HepG2 (cell line): ENCODE data around the gene NRIP2. TPM values are rescaled to one million over a fixed set of nuclear protein-coding genes. Genes with fewer than 3 reads are reported as not detected.
A peak's percentile ranks its signal among the peaks of the same experiment; 100 is the strongest.

Source experiments
- ASH2L ChIP-seq: fragments of 300-600, 200-600 bp; sonication (generic); IDR thresholded peaks from 2 replicates; pipeline ENCODE4 v1.7.0; 2017; ENCODE audit warnings: low read depth, mild to moderate bottlenecking, moderate library complexity, mixed read lengths, low read length; ENCODE audit not compliant: insufficient read length
- BORCS8-MEF2B ChIP-seq: sonication (generic); formaldehyde crosslinking; IDR thresholded peaks from 2 replicates; pipeline ENCODE4 v1.8.0; 2022; ENCODE audit warnings: mild to moderate bottlenecking, missing genetic modification reagents
- FLYWCH1 ChIP-seq: sonication (generic); formaldehyde crosslinking; IDR thresholded peaks from 2 replicates; pipeline ENCODE4 v1.8.1; 2023; ENCODE audit warnings: mild to moderate bottlenecking, missing genetic modification reagents
- GFI1 ChIP-seq: sonication (generic); formaldehyde crosslinking; IDR thresholded peaks from 2 replicates; pipeline ENCODE4 v1.5.0; 2020; ENCODE audit warnings: missing genetic modification reagents, mild to moderate bottlenecking, borderline replicate concordance
- GLI4 ChIP-seq: sonication (generic); formaldehyde crosslinking; IDR thresholded peaks from 2 replicates; pipeline ENCODE4 v1.5.1; 2020; ENCODE audit warnings: missing genetic modification reagents, mild to moderate bottlenecking, moderate library complexity, borderline replicate concordance
- HES4 ChIP-seq: sonication (generic); formaldehyde crosslinking; IDR thresholded peaks from 2 replicates; pipeline ENCODE4 v1.9.0; 2021; ENCODE audit warnings: mild to moderate bottlenecking, missing genetic modification reagents, borderline replicate concordance
- HIVEP1 ChIP-seq: sonication (generic); formaldehyde crosslinking; IDR thresholded peaks from 2 replicates; pipeline ENCODE4 v1.4.0; 2020; ENCODE audit warnings: mild to moderate bottlenecking, missing genetic modification reagents
- HNRNPL ChIP-seq: fragments of 200-400 bp; formaldehyde crosslinking; IDR thresholded peaks from 2 replicates; pipeline ENCODE4 v1.6.1; 2017; ENCODE audit warnings: mild to moderate bottlenecking, low read depth, low read length
- KDM3A ChIP-seq: IDR thresholded peaks from 2 replicates; pipeline ENCODE4 v1.6.1; 2018; ENCODE audit warnings: low read depth, missing compliant biosample characterization
- KLF11 ChIP-seq: IDR thresholded peaks from 2 replicates; pipeline ENCODE4 v1.6.1; 2016; ENCODE audit warnings: missing compliant biosample characterization
- LBX2 ChIP-seq: sonication (generic); formaldehyde crosslinking; IDR thresholded peaks from 2 replicates; pipeline ENCODE4 v1.5.0; 2020; ENCODE audit warnings: missing genetic modification reagents, mild to moderate bottlenecking, borderline replicate concordance
- MAZ ChIP-seq, 2 experiments: sonication (generic) in 1 of 2; formaldehyde crosslinking in 1 of 2; IDR thresholded peaks; 2 replicates each; pipeline versions ENCODE4 v1.5.0 to v1.6.1; 2012 to 2020; ENCODE audit warnings: low read depth in 2 of 2, mild to moderate bottlenecking in 2 of 2, borderline replicate concordance in 1 of 2, improper control_type of control experiment in 1 of 2, low read length in 1 of 2, missing genetic modification reagents in 1 of 2, moderate library complexity in 1 of 2
- MEIS2 ChIP-seq: sonication (generic); formaldehyde crosslinking; IDR thresholded peaks from 2 replicates; pipeline ENCODE4 v1.9.0; 2021; ENCODE audit warnings: mild to moderate bottlenecking, missing genetic modification reagents
- NR2F6 ChIP-seq, 2 experiments: IDR thresholded peaks; 2 replicates each; pipeline ENCODE4 v1.6.1; 2016; ENCODE audit warnings: antibody characterized with exemption in 1 of 2, mild to moderate bottlenecking in 1 of 2
- PATZ1 ChIP-seq: sonication (generic); formaldehyde crosslinking; IDR thresholded peaks from 2 replicates; pipeline ENCODE4 v1.4.0; 2020; ENCODE audit warnings: missing genetic modification reagents
- RCOR2 ChIP-seq: IDR thresholded peaks from 2 replicates; pipeline ENCODE4 v1.6.1; 2016; ENCODE audit warnings: missing biosample characterization, missing genetic modification reagents
- RFXAP ChIP-seq: sonication (generic); formaldehyde crosslinking; IDR thresholded peaks from 2 replicates; pipeline ENCODE4 v1.4.0; 2020; ENCODE audit warnings: missing genetic modification reagents, borderline replicate concordance
- SIX4 ChIP-seq: sonication (generic); formaldehyde crosslinking; IDR thresholded peaks from 2 replicates; pipeline ENCODE4 v1.4.0; 2020; ENCODE audit warnings: missing genetic modification reagents
- SUZ12 ChIP-seq: fragments of 150-350 bp; IDR thresholded peaks from 2 replicates; pipeline ENCODE4 v1.6.1; 2014; ENCODE audit warnings: low read depth, low read length
- TFE3 ChIP-seq: IDR thresholded peaks from 2 replicates; pipeline ENCODE4 v1.6.1; 2016
- ZBTB10 ChIP-seq: sonication (generic); formaldehyde crosslinking; IDR thresholded peaks from 2 replicates; pipeline ENCODE4 v1.4.0; 2020; ENCODE audit warnings: missing genetic modification reagents, borderline replicate concordance
- ZNF607 ChIP-seq: sonication (generic); formaldehyde crosslinking; IDR thresholded peaks from 2 replicates; pipeline ENCODE4 v1.5.1; 2020; ENCODE audit warnings: missing genetic modification reagents, mild to moderate bottlenecking, borderline replicate concordance
- ZNF775 ChIP-seq: sonication (generic); formaldehyde crosslinking; IDR thresholded peaks from 2 replicates; pipeline ENCODE4 v1.4.0; 2020; ENCODE audit warnings: missing genetic modification reagents, mild to moderate bottlenecking, moderate library complexity, borderline replicate concordance
- polyA plus RNA-seq, 8 experiments: library from polyadenylated mRNA; depleted of rRNA in 3 of 8; stranded (reverse) in 7 of 8; unstranded in 1 of 8; fragments of >200 nt; fragmentation: Illumina TruSeq in 4 of 8; extraction: Trizol in 4 of 8; gene quantifications; 2 replicates each; pipeline versions ENCODE4 v1.2.1 to v1.2.3, GENCODE V29; 2011 to 2016; ENCODE audit warnings: low read depth in 4 of 8, missing spikeins in 1 of 8, mixed read lengths in 1 of 8; ENCODE audit not compliant: insufficient read depth in 1 of 8
- total RNA-seq, 5 experiments: library from RNA; depleted of rRNA; stranded (reverse); fragments of >200 nt; fragmentation: Illumina TruSeq; extraction: Trizol; gene quantifications; 2 replicates each; pipeline ENCODE4 v1.2.3, GENCODE V29; 2016; ENCODE audit warnings: low read depth in 1 of 5

The NRIP2 gene
- total and polyA plus RNA-seq, 2 of the 13 experiments (the other 11 are each of a cell fraction or from before 2014, with no cell fraction given) = not detected

- TF ChIP-seq ZBTB10 (CRISPR knock-in tag) (no peak), KLF11 (CRISPR knock-in tag) (no peak), ZNF607 (no peak), RFXAP (CRISPR knock-in tag) (no peak), ASH2L (no peak), HIVEP1 (CRISPR knock-in tag) (no peak), GLI4 (CRISPR knock-in tag) (no peak), MEIS2 (CRISPR knock-in tag) (no peak), SIX4 (CRISPR knock-in tag) (no peak), NR2F6 (IDR thresholded peaks at IDR 0.05) (no peak), NR2F6 (CRISPR knock-in tag; IDR thresholded peaks at IDR 0.05) (no peak), TFE3 (CRISPR knock-in tag) (no peak), RCOR2 (CRISPR knock-in tag) (no peak), GFI1 (CRISPR knock-in tag) (0 out of 2 replicates have a peak, but pooled peaks have one; percentile 31), KDM3A (CRISPR knock-in tag) (no peak), LBX2 (CRISPR knock-in tag) (no peak), SUZ12 (no peak), PATZ1 (no peak), FLYWCH1 (no peak), HNRNPL (no peak), BORCS8-MEF2B (no peak), ZNF775 (no peak), MAZ (IDR thresholded peaks at IDR 0.05; ENCODE audit: borderline replicate concordance, low read depth, low read length) (no peak), MAZ (CRISPR knock-in tag; IDR thresholded peaks at IDR 0.05; ENCODE audit: low read depth) (no peak), HES4 (CRISPR knock-in tag) (no peak)
These were observed 43.3 kb upstream of the NRIP2 start (continued) for GRCh38 chr12:2877953-2878732.
